Measurements from ENCODE around the gene ANK2.

DNA sequence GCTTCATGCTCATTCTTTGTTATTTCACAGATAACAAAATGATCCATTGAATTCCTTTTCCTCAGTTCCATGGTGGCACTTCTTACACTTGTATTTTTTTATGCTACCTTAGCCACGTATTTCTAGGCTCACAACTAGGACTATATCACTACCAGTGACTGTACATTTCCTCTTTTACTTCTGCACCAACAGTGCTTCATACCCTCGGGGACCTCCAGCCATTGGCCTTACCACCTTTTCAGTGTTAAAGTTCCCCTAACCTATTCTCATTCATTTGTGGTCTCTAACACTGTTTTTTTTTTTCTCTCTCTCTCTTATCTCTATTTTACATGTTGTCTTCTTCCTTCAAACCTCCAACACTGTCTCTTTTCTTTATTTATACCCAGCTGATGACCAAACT, 315.9 kb downstream of the ANK2 start:
- TF ChIP-seq, protein P1, sequence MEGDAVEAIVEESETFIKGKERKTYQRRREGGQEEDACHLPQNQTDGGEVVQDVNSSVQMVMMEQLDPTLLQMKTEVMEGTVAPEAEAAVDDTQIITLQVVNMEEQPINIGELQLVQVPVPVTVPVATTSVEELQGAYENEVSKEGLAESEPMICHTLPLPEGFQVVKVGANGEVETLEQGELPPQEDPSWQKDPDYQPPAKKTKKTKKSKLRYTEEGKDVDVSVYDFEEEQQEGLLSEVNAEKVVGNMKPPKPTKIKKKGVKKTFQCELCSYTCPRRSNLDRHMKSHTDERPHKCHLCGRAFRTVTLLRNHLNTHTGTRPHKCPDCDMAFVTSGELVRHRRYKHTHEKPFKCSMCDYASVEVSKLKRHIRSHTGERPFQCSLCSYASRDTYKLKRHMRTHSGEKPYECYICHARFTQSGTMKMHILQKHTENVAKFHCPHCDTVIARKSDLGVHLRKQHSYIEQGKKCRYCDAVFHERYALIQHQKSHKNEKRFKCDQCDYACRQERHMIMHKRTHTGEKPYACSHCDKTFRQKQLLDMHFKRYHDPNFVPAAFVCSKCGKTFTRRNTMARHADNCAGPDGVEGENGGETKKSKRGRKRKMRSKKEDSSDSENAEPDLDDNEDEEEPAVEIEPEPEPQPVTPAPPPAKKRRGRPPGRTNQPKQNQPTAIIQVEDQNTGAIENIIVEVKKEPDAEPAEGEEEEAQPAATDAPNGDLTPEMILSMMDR (IDR thresholded peaks at IDR 0.05; ENCODE audit: borderline replicate concordance, extremely low read depth, low read length, poor library complexity, severe bottlenecking), result no peak
- TF ChIP-seq EZH2 (IDR thresholded peaks at IDR 0.05; ENCODE audit: borderline replicate concordance, low read depth, low read length, severe bottlenecking), result no peak
